H1 (cell line): ENCODE data around the gene ANKRD30A. TPM values are rescaled to one million over a fixed set of nuclear protein-coding genes. Genes with fewer than 3 reads are reported as not detected.

Source experiments
- CTCF ChIA-PET: fragments of 300-600 bp; sonication (Branson Sonifier 250); formaldehyde crosslinking; loops from one replicate; lab custom pipeline; 2021; ENCODE audit not compliant: partially characterized antibody; lab: Charles Lee
- POLR2A ChIA-PET: fragments of 300-600 bp; sonication (Branson Sonifier 250); formaldehyde crosslinking; loops from one replicate; lab custom pipeline; 2021; ENCODE audit warnings: inconsistent platforms; ENCODE audit not compliant: partially characterized antibody; lab: Charles Lee
- DNase-seq, 2 experiments: peaks; one replicate each; pipeline versions ENCODE4 v3.0.0 to v3.0.0-alpha.2; 2010 to 2022; ENCODE audit warnings: low spot score in 2 of 2, low read depth in 1 of 2, mixed read lengths in 1 of 2
- FAIRE-seq: peaks from 2 replicates; lab custom pipeline; 2011; peaks lifted over from hg19 to GRCh38; lab: Jason Lieb, UNC
- H2AFZ ChIP-seq: 2 replicates; pipeline ENCODE4 v1.8.1; 2012; ENCODE audit warnings: low read length, inconsistent platforms
- H2AK5ac ChIP-seq: 2 replicates; pipeline ENCODE4 v1.6.1; 2013; ENCODE audit warnings: low read depth, low read length
- H2BK120ac ChIP-seq: replicated peaks from 2 replicates; pipeline ENCODE3; 2013; ENCODE audit warnings: low read depth, low read length, inconsistent platforms
- H2BK12ac ChIP-seq: 2 replicates; pipeline ENCODE4 v1.6.1; 2013; ENCODE audit warnings: low read depth, low read length
- H2BK15ac ChIP-seq: 2 replicates; pipeline ENCODE4 v1.6.1; 2013; ENCODE audit warnings: low read length
- H2BK20ac ChIP-seq: 2 replicates; pipeline ENCODE4 v1.6.1; 2013; ENCODE audit warnings: low read length
- H2BK5ac ChIP-seq: 2 replicates; pipeline ENCODE4 v1.6.1; 2013; ENCODE audit warnings: low read depth, low read length
- H3K14ac ChIP-seq: 2 replicates; pipeline ENCODE4 v1.6.1; 2013; ENCODE audit warnings: inconsistent platforms; ENCODE audit not compliant: insufficient read length
- H3K18ac ChIP-seq: 2 replicates; pipeline ENCODE4 v1.6.1; 2013; ENCODE audit warnings: low read length; ENCODE audit errors: extremely low read depth
- H3K23ac ChIP-seq: 2 replicates; pipeline ENCODE4 v1.6.1; 2013; ENCODE audit warnings: inconsistent platforms; ENCODE audit not compliant: insufficient read length
- H3K23me2 ChIP-seq: 2 replicates; pipeline ENCODE4 v1.6.1; 2013; ENCODE audit warnings: low read depth, low read length
- H3K27ac ChIP-seq: 2 replicates; pipeline ENCODE4 v1.6.1; 2011; ENCODE audit warnings: low read depth, low read length, inconsistent platforms
- H3K27me3 ChIP-seq, 4 experiments: replicated peaks in 1 of 4; 1 replicate in 1 of 4; 2 replicates in 3 of 4; pipeline versions ENCODE4 v1.6.1 to v1.8.1; 2011 to 2013; ENCODE audit warnings: low read length in 3 of 4, mild to moderate bottlenecking in 3 of 4, inconsistent platforms in 2 of 4, mixed read lengths in 2 of 4, moderate library complexity in 1 of 4; ENCODE audit not compliant: control insufficient read depth in 3 of 4, insufficient read depth in 3 of 4; ENCODE audit errors: extremely low read depth in 1 of 4
- H3K36me3 ChIP-seq, 4 experiments: 2 replicates each; pipeline versions ENCODE4 v1.6.1 to v1.8.1; 2011 to 2013; ENCODE audit warnings: mild to moderate bottlenecking in 4 of 4, low read length in 3 of 4, moderate library complexity in 2 of 4, control low read depth in 1 of 4, inconsistent platforms in 1 of 4; ENCODE audit not compliant: insufficient read depth in 4 of 4, control insufficient read depth in 2 of 4
- H3K4ac ChIP-seq: replicated peaks from 2 replicates; pipeline ENCODE3; 2013; ENCODE audit warnings: low read length, low read depth, mixed read lengths, inconsistent platforms; ENCODE audit not compliant: insufficient read length
- H3K4me1 ChIP-seq, 4 experiments: replicated peaks in 1 of 4; 1 replicate in 1 of 4; 2 replicates in 3 of 4; pipeline versions ENCODE4 v1.6.1 to v1.8.1; 2011 to 2013; ENCODE audit warnings: low read length in 3 of 4, inconsistent platforms in 2 of 4, mixed read lengths in 1 of 4; ENCODE audit not compliant: insufficient read depth in 4 of 4, control insufficient read depth in 3 of 4
- H3K4me2 ChIP-seq, 2 experiments: 2 replicates each; pipeline versions ENCODE4 v1.6.1 to v1.8.1; 2011 to 2013; ENCODE audit warnings: low read depth in 2 of 2, low read length in 2 of 2, control low read depth in 1 of 2, inconsistent platforms in 1 of 2, mild to moderate bottlenecking in 1 of 2; ENCODE audit not compliant: insufficient read depth in 1 of 2
- H3K4me3 ChIP-seq, 4 experiments: fragments of 200-600, 300-600 bp in 1 of 4; sonication (generic), shearing (Covaris generic), sonication (Bioruptor Twin) in 1 of 4; 2 replicates each; pipeline versions ENCODE4 v1.5.1 to v1.8.1; 2011 to 2016; ENCODE audit warnings: low read length in 4 of 4, low read depth in 3 of 4, control low read depth in 2 of 4, inconsistent platforms in 2 of 4, mild to moderate bottlenecking in 2 of 4, mixed read lengths in 1 of 4, moderate library complexity in 1 of 4; ENCODE audit not compliant: insufficient read depth in 2 of 4; ENCODE audit errors: extremely low read depth in 1 of 4
- H3K56ac ChIP-seq: replicated peaks from 2 replicates; pipeline ENCODE3; 2013; ENCODE audit warnings: low read depth, mild to moderate bottlenecking, mixed read lengths, low read length, inconsistent platforms; ENCODE audit not compliant: insufficient read length
- H3K79me1 ChIP-seq: 2 replicates; pipeline ENCODE4 v1.6.1; 2013; ENCODE audit warnings: low read depth, low read length, control low read depth
- H3K79me2 ChIP-seq, 2 experiments: 2 replicates each; pipeline versions ENCODE4 v1.6.1 to v1.8.1; 2012 to 2013; ENCODE audit warnings: low read length in 2 of 2, mild to moderate bottlenecking in 2 of 2, inconsistent platforms in 1 of 2; ENCODE audit not compliant: insufficient read depth in 2 of 2, control insufficient read depth in 1 of 2
- H3K9ac ChIP-seq, 4 experiments: replicated peaks in 1 of 4; 1 replicate in 1 of 4; 2 replicates in 3 of 4; pipeline versions ENCODE4 v1.6.1 to v1.8.1; 2011 to 2013; ENCODE audit warnings: low read depth in 3 of 4, low read length in 3 of 4, control low read depth in 2 of 4, mild to moderate bottlenecking in 2 of 4, moderate library complexity in 2 of 4, inconsistent platforms in 1 of 4; ENCODE audit errors: extremely low read depth in 1 of 4
- H3K9me3 ChIP-seq, 2 experiments: 2 replicates each; pipeline versions ENCODE4 v1.6.1 to v1.8.1; 2012 to 2013; ENCODE audit warnings: mild to moderate bottlenecking in 2 of 2, moderate library complexity in 2 of 2, control low read depth in 1 of 2, inconsistent platforms in 1 of 2, low read depth in 1 of 2, low read length in 1 of 2, mixed read lengths in 1 of 2; ENCODE audit not compliant: insufficient read depth in 2 of 2
- H4K20me1 ChIP-seq, 2 experiments: replicated peaks in 1 of 2; 2 replicates each; pipeline versions ENCODE3 to v1.8.1; 2011 to 2013; ENCODE audit warnings: inconsistent platforms in 2 of 2, low read length in 2 of 2, mild to moderate bottlenecking in 1 of 2; ENCODE audit not compliant: insufficient read depth in 2 of 2, control insufficient read depth in 1 of 2
- H4K5ac ChIP-seq: 2 replicates; pipeline ENCODE4 v1.6.1; 2013; ENCODE audit warnings: low read length, low read depth, mixed read lengths, inconsistent platforms; ENCODE audit not compliant: insufficient read length
- H4K8ac ChIP-seq: 2 replicates; pipeline ENCODE4 v1.8.0; 2013; ENCODE audit warnings: mild to moderate bottlenecking, moderate library complexity, low read length, inconsistent platforms; ENCODE audit not compliant: insufficient read depth; ENCODE audit errors: extremely low read depth
- H4K91ac ChIP-seq: replicated peaks from 2 replicates; pipeline ENCODE3; 2013; ENCODE audit warnings: low read length, mixed read lengths, inconsistent platforms; ENCODE audit not compliant: insufficient read length
- CBX5 ChIP-seq: fragments of 300-800, 300-1000 bp; sonication (generic); IDR thresholded peaks from 2 replicates; pipeline ENCODE4 v1.7.1; 2016; ENCODE audit warnings: antibody characterized with exemption, low read length, low read depth
- CREB1 ChIP-seq: IDR thresholded peaks from 2 replicates; pipeline ENCODE4 v1.6.1; 2012; ENCODE audit warnings: inconsistent platforms
- GABPA ChIP-seq: IDR thresholded peaks from 2 replicates; pipeline ENCODE4 v1.6.1; 2011; ENCODE audit warnings: mild to moderate bottlenecking, low read length, moderate library complexity, borderline replicate concordance; ENCODE audit not compliant: insufficient read depth
- HDAC2 ChIP-seq, 2 experiments: fragments of 300-600 bp in 1 of 2; sonication (generic) in 1 of 2; IDR thresholded peaks; 2 replicates each; pipeline ENCODE4 v1.6.1; 2011 to 2012; ENCODE audit warnings: low read depth in 2 of 2, low read length in 2 of 2, mild to moderate bottlenecking in 2 of 2, moderate library complexity in 2 of 2, borderline replicate concordance in 1 of 2, inconsistent platforms in 1 of 2
- KDM1A ChIP-seq: fragments of 200-600, 300-600 bp; sonication (generic); IDR thresholded peaks from 2 replicates; pipeline ENCODE4 v1.7.1; 2016; ENCODE audit warnings: mild to moderate bottlenecking, low read length, borderline replicate concordance
- MAX ChIP-seq: IDR thresholded peaks from 2 replicates; pipeline ENCODE4 v1.6.1; 2012; ENCODE audit warnings: inconsistent platforms
- POLR2AphosphoS5 ChIP-seq: IDR thresholded peaks from 2 replicates; pipeline ENCODE4 v1.6.1; 2011; ENCODE audit warnings: low read depth, low read length
- TAF7 ChIP-seq: optimal IDR thresholded peaks from 2 replicates; pipeline ENCODE3; 2011; ENCODE audit warnings: low read depth, mild to moderate bottlenecking, inconsistent platforms, low read length, moderate library complexity, borderline replicate concordance
- TEAD4 ChIP-seq: IDR thresholded peaks from 2 replicates; pipeline ENCODE4 v1.6.1; 2012; ENCODE audit warnings: low read depth, low read length, inconsistent platforms, mixed read lengths
- YY1 ChIP-seq: IDR thresholded peaks from 2 replicates; pipeline ENCODE4 v1.6.1; 2011; ENCODE audit warnings: low read depth, mild to moderate bottlenecking, low read length
- WGBS, 2 experiments: shearing (Covaris generic) in 1 of 2; methylation state at CpG; one replicate each; pipeline versions ENCODE4 v1.1.6 to v1.1.7; 2013 to 2015; ENCODE audit warnings: low lambda C conversion rate in 2 of 2, mixed read lengths in 2 of 2, inconsistent platforms in 1 of 2, low coverage in 1 of 2, missing lambda C conversion rate in 1 of 2; ENCODE audit not compliant: insufficient replicate concordance in 2 of 2, insufficient coverage in 1 of 2, insufficient read length in 1 of 2; ENCODE audit errors: extremely low coverage in 1 of 2, missing lambda C conversion rate in 1 of 2; 5-methylcytosine and 5-hydroxymethylcytosine counted together
- polyA plus RNA-seq, 7 experiments: library from polyadenylated mRNA; depleted of rRNA in 3 of 7; stranded (reverse) in 5 of 7; unstranded in 2 of 7; fragments of >200 nt in 5 of 7; fragments of 200-250 nt in 2 of 7; gene quantifications; 1 replicate in 5 of 7; 2 replicates in 1 of 7; 4 replicates in 1 of 7; pipeline versions ENCODE4 v1.2.1 to v1.2.3, GENCODE V29; 2011 to 2013; ENCODE audit warnings: missing spikeins in 2 of 7, mixed read lengths in 2 of 7
- total RNA-seq: library from RNA; stranded (reverse); fragmentation: NEBNext Ultra II Directional; extraction: Animal tissue kit (Norgen Biotek cat#: 25700); gene quantifications from 2 replicates; pipeline ENCODE4 v1.2.1, GENCODE V29; 2021
- TF ChIP-seq, protein P1 (sequence below), 3 experiments: IDR thresholded peaks; 1 replicate in 2 of 3; 2 replicates in 1 of 3; pipeline versions ENCODE4 v1.5.1 to v1.6.1; 2011; ENCODE audit warnings: low read length in 3 of 3, mild to moderate bottlenecking in 3 of 3, inconsistent platforms in 2 of 3, low read depth in 1 of 3, moderate library complexity in 1 of 3; ENCODE audit not compliant: insufficient read depth in 1 of 3; ENCODE audit errors: control extremely low read depth in 1 of 3

ANKRD30A gene
- total and polyA plus RNA-seq, 2 of the 8 experiments (the other 6 are each of a cell fraction or from before 2014, with no cell fraction given), result not detected

- Histone ChIP-seq H3K18ac (no peak overlapping the region), H4K8ac (no peak overlapping the region), H2BK5ac (no peak overlapping the region), H3K27me3 (no peaks in the 10 kb centered on the region), H3K36me3 (no peaks in the 10 kb centered on the region), H3K79me1 (no peaks in the 10 kb centered on the region), H4K20me1 (no peaks in the 10 kb centered on the region), H3K23ac (no peak overlapping the region), H3K56ac (no peak overlapping the region), H2BK15ac (no peak overlapping the region), H3K23me2 (no peaks in the 10 kb centered on the region), H3K4me1 (no peaks in the 10 kb centered on the region), H3K14ac (no peak overlapping the region), H3K79me2 (no peaks in the 10 kb centered on the region), H2AFZ (no peak overlapping the region), H3K27ac (no peak overlapping the region), H3K9ac (no peak overlapping the region), H3K9me3 (peaks cover 35 to 42% of the 10 kb centered on the region in 2 experiments; a peak in 3 of 4 replicates), H3K4ac (no peak overlapping the region), H2AK5ac (no peak overlapping the region), H2BK120ac (no peak overlapping the region), H4K91ac (no peak overlapping the region), H3K4me3 (no peak overlapping the region), H3K4me2 (no peak overlapping the region), H4K5ac (no peak overlapping the region), H2BK12ac (no peak overlapping the region), H2BK20ac (no peak overlapping the region)
- TF ChIP-seq GABPA (no peak), POLR2AphosphoS5 (no peak), TAF7 (no peak), HDAC2 (IDR thresholded peaks at IDR 0.05; ENCODE audit: borderline replicate concordance in 1 of 2, low read depth in 2 of 2, low read length in 2 of 2) (no peak), MAX (no peak), CREB1 (no peak), CBX5 (no peak), TEAD4 (no peak), KDM1A (no peak), YY1 (no peak)
- TF ChIP-seq, protein P1, sequence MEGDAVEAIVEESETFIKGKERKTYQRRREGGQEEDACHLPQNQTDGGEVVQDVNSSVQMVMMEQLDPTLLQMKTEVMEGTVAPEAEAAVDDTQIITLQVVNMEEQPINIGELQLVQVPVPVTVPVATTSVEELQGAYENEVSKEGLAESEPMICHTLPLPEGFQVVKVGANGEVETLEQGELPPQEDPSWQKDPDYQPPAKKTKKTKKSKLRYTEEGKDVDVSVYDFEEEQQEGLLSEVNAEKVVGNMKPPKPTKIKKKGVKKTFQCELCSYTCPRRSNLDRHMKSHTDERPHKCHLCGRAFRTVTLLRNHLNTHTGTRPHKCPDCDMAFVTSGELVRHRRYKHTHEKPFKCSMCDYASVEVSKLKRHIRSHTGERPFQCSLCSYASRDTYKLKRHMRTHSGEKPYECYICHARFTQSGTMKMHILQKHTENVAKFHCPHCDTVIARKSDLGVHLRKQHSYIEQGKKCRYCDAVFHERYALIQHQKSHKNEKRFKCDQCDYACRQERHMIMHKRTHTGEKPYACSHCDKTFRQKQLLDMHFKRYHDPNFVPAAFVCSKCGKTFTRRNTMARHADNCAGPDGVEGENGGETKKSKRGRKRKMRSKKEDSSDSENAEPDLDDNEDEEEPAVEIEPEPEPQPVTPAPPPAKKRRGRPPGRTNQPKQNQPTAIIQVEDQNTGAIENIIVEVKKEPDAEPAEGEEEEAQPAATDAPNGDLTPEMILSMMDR (IDR thresholded peaks at IDR 0.05; ENCODE audit: control extremely low read depth in 1 of 3, insufficient read depth in 1 of 3, low read depth in 1 of 3, low read length in 3 of 3), result no peak
- 70% methylated on average over 5 of the region's 5 CpGs; no CpG with 5 or more reads in 1 of the 2 experiments for WGBS, 2 experiments
- POLR2A ChIA-PET, result no interaction called here
- CTCF ChIA-PET, result no interaction called here
- DNase-seq (no peak), FAIRE-seq (no peak)
Measured at GRCh38 chr10:37146443-37146842, 21.0 kb downstream of the ANKRD30A start.
